WI38 (cell line): ENCODE data around the gene CPLX1.
"Not testable (repeated sequence)": the region's sequence is repeated elsewhere in the genome, so short reads cannot be mapped to it uniquely, and the experiment has no call there.

Experiments used
- H3K4me3 ChIP-seq: 2 replicates; pipeline ENCODE4 v1.5.1; 2011; ENCODE audit warnings: low read depth, mild to moderate bottlenecking, control low read depth, low read length
- TF ChIP-seq, protein P1 (sequence below): IDR thresholded peaks from 2 replicates; pipeline ENCODE4 v1.5.1; 2012; ENCODE audit warnings: low read depth, mild to moderate bottlenecking, control low read depth, low read length

Gene CPLX1

DNA sequence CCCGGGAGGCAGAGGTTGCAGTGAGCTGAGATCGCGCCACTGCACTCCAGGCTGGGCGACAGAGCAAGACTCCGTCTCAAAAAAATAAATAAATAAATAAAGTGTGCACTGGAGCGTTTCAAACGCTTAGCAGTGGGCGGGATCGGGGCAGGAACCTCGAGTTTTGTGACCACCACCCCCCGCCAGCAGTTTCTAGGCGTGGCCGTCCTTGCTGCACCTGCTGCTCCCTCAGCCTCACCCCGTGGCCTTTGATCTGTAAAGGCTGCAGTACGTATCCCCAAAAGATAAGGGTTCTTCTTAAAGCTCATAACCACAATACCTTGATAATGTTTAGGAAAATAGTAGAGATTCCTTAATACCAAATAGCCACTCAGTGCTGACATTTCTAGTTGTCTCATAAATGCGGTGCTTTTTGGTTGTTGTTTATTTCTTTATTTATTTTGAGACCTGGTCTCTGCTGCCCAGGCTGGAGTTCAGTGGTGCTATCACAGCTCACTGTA, 87.1 kb downstream of the CPLX1 start:
- H3K4me3 ChIP-seq: no peak overlapping the region
- TF ChIP-seq, protein P1, sequence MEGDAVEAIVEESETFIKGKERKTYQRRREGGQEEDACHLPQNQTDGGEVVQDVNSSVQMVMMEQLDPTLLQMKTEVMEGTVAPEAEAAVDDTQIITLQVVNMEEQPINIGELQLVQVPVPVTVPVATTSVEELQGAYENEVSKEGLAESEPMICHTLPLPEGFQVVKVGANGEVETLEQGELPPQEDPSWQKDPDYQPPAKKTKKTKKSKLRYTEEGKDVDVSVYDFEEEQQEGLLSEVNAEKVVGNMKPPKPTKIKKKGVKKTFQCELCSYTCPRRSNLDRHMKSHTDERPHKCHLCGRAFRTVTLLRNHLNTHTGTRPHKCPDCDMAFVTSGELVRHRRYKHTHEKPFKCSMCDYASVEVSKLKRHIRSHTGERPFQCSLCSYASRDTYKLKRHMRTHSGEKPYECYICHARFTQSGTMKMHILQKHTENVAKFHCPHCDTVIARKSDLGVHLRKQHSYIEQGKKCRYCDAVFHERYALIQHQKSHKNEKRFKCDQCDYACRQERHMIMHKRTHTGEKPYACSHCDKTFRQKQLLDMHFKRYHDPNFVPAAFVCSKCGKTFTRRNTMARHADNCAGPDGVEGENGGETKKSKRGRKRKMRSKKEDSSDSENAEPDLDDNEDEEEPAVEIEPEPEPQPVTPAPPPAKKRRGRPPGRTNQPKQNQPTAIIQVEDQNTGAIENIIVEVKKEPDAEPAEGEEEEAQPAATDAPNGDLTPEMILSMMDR: no peak

DNA sequence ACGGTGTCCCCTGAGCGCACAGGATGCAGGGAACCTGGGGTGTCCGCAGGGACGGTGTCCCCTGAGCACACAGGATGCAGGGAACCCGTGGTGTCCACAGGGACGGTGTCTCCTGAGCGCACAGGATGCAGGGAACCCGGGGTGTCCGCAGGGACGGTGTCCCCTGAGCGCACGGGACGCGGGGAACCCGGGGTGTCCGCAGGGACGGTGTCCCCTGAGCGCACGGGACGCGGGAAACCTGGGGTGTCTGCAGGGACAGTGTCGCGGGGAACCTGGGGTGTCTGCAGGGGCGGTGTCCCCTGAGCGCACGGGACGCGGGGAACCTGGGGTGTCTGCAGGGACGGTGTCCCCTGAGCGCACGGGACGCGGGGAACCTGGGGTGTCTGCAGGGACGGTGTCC, 89.4 kb downstream of the CPLX1 start:
- H3K4me3 ChIP-seq: not testable (repeated sequence)

DNA sequence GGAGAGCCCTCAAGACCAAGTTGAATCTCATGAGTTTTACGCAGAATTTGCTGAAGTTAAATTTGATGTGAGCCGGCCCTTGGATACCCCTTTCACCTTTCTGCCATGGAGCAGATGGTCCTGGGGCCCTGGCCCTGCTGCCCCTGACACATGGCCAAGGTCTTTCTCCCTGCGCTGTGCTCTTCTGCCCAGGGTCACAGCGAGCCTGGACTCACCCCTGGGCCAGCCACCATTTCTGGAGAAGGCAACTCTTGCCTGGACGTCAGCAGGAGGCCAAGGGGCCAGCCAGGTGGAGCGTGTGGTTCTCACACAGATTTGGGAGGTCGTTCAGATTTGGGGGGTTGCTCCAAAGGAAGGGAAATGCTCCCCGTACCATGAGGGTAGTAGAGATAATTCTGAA, 90.3 kb downstream of the CPLX1 start:
- TF ChIP-seq, protein P1: no peak
- no peak overlapping the region for H3K4me3 ChIP-seq
